ENCODE data around the gene KLK6.

- TF ChIP-seq, protein P1, sequence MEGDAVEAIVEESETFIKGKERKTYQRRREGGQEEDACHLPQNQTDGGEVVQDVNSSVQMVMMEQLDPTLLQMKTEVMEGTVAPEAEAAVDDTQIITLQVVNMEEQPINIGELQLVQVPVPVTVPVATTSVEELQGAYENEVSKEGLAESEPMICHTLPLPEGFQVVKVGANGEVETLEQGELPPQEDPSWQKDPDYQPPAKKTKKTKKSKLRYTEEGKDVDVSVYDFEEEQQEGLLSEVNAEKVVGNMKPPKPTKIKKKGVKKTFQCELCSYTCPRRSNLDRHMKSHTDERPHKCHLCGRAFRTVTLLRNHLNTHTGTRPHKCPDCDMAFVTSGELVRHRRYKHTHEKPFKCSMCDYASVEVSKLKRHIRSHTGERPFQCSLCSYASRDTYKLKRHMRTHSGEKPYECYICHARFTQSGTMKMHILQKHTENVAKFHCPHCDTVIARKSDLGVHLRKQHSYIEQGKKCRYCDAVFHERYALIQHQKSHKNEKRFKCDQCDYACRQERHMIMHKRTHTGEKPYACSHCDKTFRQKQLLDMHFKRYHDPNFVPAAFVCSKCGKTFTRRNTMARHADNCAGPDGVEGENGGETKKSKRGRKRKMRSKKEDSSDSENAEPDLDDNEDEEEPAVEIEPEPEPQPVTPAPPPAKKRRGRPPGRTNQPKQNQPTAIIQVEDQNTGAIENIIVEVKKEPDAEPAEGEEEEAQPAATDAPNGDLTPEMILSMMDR (IDR thresholded peaks at IDR 0.05): no peak
- TF ChIP-seq POLR2A (IDR thresholded peaks at IDR 0.05): no peak
Observed at GRCh38 chr19:50957587-50957986, 11.8 kb downstream of the KLK6 start.

All from thyroid gland (tissue), 4 donors.